ENCODE data around the gene ITGAD.

Gene ITGAD

GRCh38 chr16:31371619-31372484 lies 21.3 kb upstream of the ITGAD start:
- no peak for TF ChIP-seq POLR2AphosphoS5 (IDR thresholded peaks at IDR 0.05; ENCODE audit: low read depth, low read length)
- DNase-seq (ENCODE audit: insufficient read length) (no peak), FAIRE-seq (no peak)

- TF ChIP-seq TAF1 (IDR thresholded peaks at IDR 0.05; ENCODE audit: borderline replicate concordance, low read depth, low read length), result no peak
- no peak for TF ChIP-seq POLR2AphosphoS5 (IDR thresholded peaks at IDR 0.05; ENCODE audit: low read depth, low read length)
- no peak for TF ChIP-seq POLR2A (IDR thresholded peaks at IDR 0.05; ENCODE audit: low read depth, low read length)
- no peak for FAIRE-seq
- DNase-seq (ENCODE audit: insufficient read length), result no peak
Measured at GRCh38 chr16:31373235-31373634, 19.9 kb upstream of the ITGAD start.

GRCh38 chr16:31375231-31375630 lies 17.9 kb upstream of the ITGAD start:
- DNase-seq (ENCODE audit: insufficient read length), result no peak
- TF ChIP-seq TAF1 (IDR thresholded peaks at IDR 0.05; ENCODE audit: borderline replicate concordance, low read depth, low read length), result no peak
- no peak for TF ChIP-seq POLR2A (IDR thresholded peaks at IDR 0.05; ENCODE audit: low read depth, low read length)
- no peak for TF ChIP-seq POLR2AphosphoS5 (IDR thresholded peaks at IDR 0.05; ENCODE audit: low read depth, low read length)
- FAIRE-seq, result no peak

GRCh38 chr16:31376705-31377104 lies 16.4 kb upstream of the ITGAD start:
- DNase-seq (ENCODE audit: insufficient read length) (no peak), FAIRE-seq (no peak)
- TF ChIP-seq POLR2A (IDR thresholded peaks at IDR 0.05; ENCODE audit: low read depth, low read length) (no peak), TAF1 (IDR thresholded peaks at IDR 0.05; ENCODE audit: borderline replicate concordance, low read depth, low read length) (no peak), POLR2AphosphoS5 (IDR thresholded peaks at IDR 0.05; ENCODE audit: low read depth, low read length) (no peak)

GRCh38 chr16:31377210-31377903 lies 15.8 kb upstream of the ITGAD start:
- DNase-seq (ENCODE audit: insufficient read length) (no peak), FAIRE-seq (no peak)

GRCh38 chr16:31380201-31380600 lies 12.9 kb upstream of the ITGAD start:
- TF ChIP-seq TAF1 (IDR thresholded peaks at IDR 0.05; ENCODE audit: borderline replicate concordance, low read depth, low read length) (no peak), POLR2A (IDR thresholded peaks at IDR 0.05; ENCODE audit: low read depth, low read length) (no peak), POLR2AphosphoS5 (IDR thresholded peaks at IDR 0.05; ENCODE audit: low read depth, low read length) (no peak)
- no peak for DNase-seq (ENCODE audit: insufficient read length)
- no peak for FAIRE-seq

More at GRCh38 chr16:31377210-31377903, 15.8 kb upstream of the ITGAD start:
- no peak for TF ChIP-seq POLR2AphosphoS5 (IDR thresholded peaks at IDR 0.05; ENCODE audit: low read depth, low read length)
- no peak for TF ChIP-seq POLR2A (IDR thresholded peaks at IDR 0.05; ENCODE audit: low read depth, low read length)
- no peak for TF ChIP-seq TAF1 (IDR thresholded peaks at IDR 0.05; ENCODE audit: borderline replicate concordance, low read depth, low read length)

GRCh38 chr16:31382485-31383161 lies 10.5 kb upstream of the ITGAD start:
- peak; percentile 78 for FAIRE-seq
- TF ChIP-seq POLR2A (IDR thresholded peaks at IDR 0.05; ENCODE audit: low read depth, low read length), result no peak
- no peak for TF ChIP-seq TAF1 (IDR thresholded peaks at IDR 0.05; ENCODE audit: borderline replicate concordance, low read depth, low read length)
- TF ChIP-seq POLR2AphosphoS5 (IDR thresholded peaks at IDR 0.05; ENCODE audit: low read depth, low read length), result no peak
- DNase-seq (ENCODE audit: insufficient read length), result peak; percentile 75

GRCh38 chr16:31385680-31386079 lies 7.5 kb upstream of the ITGAD start:
- no peak for TF ChIP-seq POLR2AphosphoS5 (IDR thresholded peaks at IDR 0.05; ENCODE audit: low read depth, low read length)
- TF ChIP-seq POLR2A (IDR thresholded peaks at IDR 0.05; ENCODE audit: low read depth, low read length), result no peak
- TF ChIP-seq TAF1 (IDR thresholded peaks at IDR 0.05; ENCODE audit: borderline replicate concordance, low read depth, low read length), result no peak
- FAIRE-seq (no peak), DNase-seq (ENCODE audit: insufficient read length) (no peak)

- no peak for TF ChIP-seq POLR2AphosphoS5 (IDR thresholded peaks at IDR 0.05; ENCODE audit: low read depth, low read length)
- no peak for TF ChIP-seq TAF1 (IDR thresholded peaks at IDR 0.05; ENCODE audit: borderline replicate concordance, low read depth, low read length)
- TF ChIP-seq POLR2A (IDR thresholded peaks at IDR 0.05; ENCODE audit: low read depth, low read length), result no peak
- no peak for DNase-seq (ENCODE audit: insufficient read length)
- no peak for FAIRE-seq
Measured at GRCh38 chr16:31386157-31386984, 6.8 kb upstream of the ITGAD start.

- no peak for FAIRE-seq
- no peak for DNase-seq (ENCODE audit: insufficient read length)
- TF ChIP-seq TAF1 (IDR thresholded peaks at IDR 0.05; ENCODE audit: borderline replicate concordance, low read depth, low read length) (no peak), POLR2A (IDR thresholded peaks at IDR 0.05; ENCODE audit: low read depth, low read length) (no peak), POLR2AphosphoS5 (IDR thresholded peaks at IDR 0.05; ENCODE audit: low read depth, low read length) (no peak)
Measured at GRCh38 chr16:31388535-31388934, 4.6 kb upstream of the ITGAD start.

Data from GM12892 (cell line).